SHP77 treated with DMSO at 0.1 percent for 48 hours (cell line): ENCODE data around the gene CARD11.
A peak's percentile ranks its signal among the peaks of the same experiment; 100 is the strongest.

ENCODE experiments used
- DNase-seq: peaks from one replicate; lab custom pipeline; 2025; lab: John Stamatoyannopoulos, UW

Gene CARD11

GRCh38 chr7:2905500-2905899 is 138.2 kb downstream of the CARD11 start:
- DNase-seq = no peak

DNA sequence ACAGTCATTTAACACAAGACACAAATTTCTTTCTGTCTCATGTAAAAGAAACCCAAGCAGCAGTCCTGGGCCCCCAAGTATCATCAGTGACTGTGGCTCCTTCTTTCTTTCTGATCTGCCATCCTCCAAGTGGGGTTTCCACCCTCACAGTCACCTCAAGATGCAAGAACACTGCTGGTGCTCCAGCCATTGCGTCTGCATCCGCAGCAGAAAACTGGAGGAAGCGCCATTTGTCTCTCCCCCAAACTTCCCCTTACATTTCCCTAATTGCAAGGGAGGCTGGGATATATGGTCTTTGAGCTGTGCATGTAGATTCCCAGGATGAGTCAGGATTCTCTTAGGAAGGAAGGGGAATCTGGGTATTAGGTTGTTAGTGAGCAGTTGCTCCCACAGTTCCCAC is 138.6 kb downstream of the CARD11 start:
- DNase-seq = no peak

GRCh38 chr7:2904202-2904601 is 139.5 kb downstream of the CARD11 start:
- no peak for DNase-seq

DNA sequence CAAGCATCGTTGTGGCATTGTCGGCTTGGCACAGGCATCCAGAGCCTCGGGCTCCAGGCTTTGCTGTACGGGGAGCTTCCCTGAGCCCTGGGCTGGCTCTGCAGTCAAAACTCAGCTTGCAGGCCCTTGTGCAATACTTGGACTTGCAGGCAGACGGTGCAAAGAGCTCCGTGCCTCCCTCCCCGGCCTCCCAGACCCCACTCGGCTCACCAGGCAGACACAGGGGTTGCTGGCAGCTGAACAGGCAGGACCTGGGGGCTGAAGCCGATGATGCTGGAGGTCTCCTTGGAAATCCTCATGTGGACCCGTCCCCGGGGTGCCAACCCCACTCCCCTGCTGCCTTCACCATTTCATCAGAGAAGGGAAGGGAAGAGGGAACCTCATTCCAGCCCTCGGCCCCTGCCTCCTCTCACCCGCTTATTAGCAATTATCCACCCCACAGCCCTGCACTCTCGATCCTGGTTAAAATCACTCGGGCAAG is 139.9 kb downstream of the CARD11 start:
- no peak for DNase-seq

GRCh38 chr7:2897023-2897422 is 146.6 kb downstream of the CARD11 start:
- no peak for DNase-seq

DNA sequence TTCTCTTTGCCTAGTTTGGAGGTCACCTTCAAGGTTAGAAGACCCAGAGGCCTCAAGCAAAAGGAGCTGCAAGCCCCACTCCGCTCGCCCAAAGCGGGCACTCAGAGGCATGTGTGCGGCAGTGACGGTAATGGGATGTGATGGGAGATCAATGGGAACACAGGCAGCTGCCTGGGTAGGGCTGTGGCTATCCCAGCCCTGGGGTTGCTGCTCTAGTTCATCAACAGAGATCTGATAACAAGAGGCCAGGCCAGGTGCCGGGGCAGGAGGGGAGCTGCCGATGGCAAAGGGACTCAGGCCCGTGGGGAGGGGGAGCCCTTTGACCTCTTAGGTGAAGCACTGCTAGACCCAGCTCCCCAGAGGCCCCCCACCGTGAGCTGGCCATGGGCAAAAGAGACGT is 147.5 kb downstream of the CARD11 start:
- no peak for DNase-seq

GRCh38 chr7:2894118-2894940 is 149.3 kb downstream of the CARD11 start:
- DNase-seq = no peak

- DNase-seq = no peak
Observed at GRCh38 chr7:2893411-2893861, 150.2 kb downstream of the CARD11 start.

DNA sequence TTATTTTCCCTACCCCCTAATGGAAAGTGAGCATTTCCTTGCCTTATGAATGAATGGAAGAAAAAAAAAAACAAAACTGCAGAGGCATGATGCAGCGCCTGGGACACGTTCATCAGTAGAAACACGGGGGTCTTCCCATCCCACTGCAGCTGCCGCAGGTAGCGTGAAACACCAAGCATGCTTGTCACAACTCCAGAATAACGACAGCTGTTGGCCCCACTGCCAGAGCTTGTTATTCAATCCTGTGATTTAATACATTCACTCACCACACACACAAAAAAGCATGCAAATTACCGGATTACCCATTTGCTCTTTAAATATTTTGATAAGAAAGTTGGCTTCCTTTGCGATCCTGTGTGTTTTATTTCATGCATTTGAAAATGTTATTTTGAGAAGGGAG is 151.1 kb downstream of the CARD11 start:
- no peak for DNase-seq

- no peak for DNase-seq
Observed at GRCh38 chr7:2887816-2888215, 155.9 kb downstream of the CARD11 start.

DNA sequence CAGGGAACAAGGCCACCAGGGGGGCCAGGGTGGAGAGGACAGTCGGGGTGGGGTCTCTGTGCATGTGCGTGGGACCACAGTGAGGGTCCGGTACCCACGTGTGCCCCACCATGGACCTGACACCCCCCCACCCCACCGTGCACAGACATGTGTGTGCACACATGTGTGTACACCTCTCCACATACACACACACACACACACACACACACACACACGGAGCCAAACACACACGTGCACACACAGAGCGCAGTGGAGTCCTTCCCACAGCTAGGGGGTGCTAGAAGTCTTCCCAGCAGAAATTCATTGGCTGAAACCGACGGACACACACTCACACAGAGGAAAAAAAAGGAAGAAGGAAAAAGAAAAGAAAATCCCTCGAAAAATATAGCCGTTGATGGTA is 156.8 kb downstream of the CARD11 start:
- peak; percentile 43 for DNase-seq

DNA sequence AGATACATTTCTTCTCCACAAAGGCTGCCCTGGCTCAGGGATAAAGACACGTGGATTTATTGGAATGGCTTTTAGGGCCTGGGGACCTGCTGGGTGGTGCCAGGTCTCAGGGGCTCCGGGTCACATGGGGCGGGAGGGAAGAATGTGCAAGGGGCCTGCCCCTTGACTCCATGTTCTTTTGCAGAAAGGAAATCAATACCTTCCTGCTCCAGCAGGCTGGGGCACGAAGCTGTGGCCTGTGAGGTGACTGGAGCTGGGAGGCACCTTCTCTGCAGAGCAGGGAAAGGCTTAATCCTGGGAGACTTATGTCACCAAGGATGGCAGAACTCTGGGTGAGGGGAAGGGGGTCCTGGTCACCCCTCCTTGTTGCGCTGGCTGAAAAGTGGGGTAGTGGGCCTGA is 157.3 kb downstream of the CARD11 start:
- no peak for DNase-seq

DNA sequence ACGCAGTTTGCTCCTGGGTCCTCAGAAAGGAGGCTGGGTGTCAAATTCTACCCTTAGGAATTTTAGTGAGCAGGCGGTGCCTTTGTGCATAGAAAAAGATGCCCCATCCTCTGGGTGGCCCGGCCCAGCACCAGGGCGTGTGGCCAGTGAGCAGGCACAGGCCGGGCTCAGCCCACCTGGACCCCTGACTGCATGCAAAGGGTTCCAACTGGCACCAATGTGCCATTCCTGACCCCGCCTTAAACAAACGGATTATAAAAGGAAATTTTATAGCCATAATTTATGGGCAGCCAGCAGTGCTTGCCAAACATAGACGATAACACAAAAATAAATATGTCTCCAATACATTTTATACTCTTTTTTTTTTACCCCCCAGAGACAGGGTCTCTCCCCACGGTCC is 159.5 kb downstream of the CARD11 start:
- no peak for DNase-seq

- no peak for DNase-seq
Observed at GRCh38 chr7:2883101-2883500, 160.6 kb downstream of the CARD11 start.

DNA sequence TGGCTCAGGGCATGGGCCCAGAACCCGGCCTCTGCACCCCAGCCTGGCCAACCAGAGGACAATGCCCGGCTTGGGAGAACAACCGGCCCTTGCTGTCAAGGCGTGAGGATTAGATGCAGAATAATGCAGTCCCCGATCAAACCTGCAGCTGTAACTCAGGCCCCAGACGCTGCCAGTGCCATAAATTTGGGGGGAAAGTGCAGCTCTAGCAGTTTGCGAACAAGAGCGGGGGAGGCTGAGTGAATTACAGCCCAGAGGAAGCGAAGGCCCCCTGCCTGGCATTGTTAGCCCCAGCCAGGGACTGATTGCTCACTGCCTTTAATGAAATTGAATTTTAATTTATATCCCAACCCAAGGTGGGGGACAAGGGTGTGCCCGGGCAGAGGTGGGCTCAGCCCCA is 161.6 kb downstream of the CARD11 start:
- DNase-seq = no peak

DNA sequence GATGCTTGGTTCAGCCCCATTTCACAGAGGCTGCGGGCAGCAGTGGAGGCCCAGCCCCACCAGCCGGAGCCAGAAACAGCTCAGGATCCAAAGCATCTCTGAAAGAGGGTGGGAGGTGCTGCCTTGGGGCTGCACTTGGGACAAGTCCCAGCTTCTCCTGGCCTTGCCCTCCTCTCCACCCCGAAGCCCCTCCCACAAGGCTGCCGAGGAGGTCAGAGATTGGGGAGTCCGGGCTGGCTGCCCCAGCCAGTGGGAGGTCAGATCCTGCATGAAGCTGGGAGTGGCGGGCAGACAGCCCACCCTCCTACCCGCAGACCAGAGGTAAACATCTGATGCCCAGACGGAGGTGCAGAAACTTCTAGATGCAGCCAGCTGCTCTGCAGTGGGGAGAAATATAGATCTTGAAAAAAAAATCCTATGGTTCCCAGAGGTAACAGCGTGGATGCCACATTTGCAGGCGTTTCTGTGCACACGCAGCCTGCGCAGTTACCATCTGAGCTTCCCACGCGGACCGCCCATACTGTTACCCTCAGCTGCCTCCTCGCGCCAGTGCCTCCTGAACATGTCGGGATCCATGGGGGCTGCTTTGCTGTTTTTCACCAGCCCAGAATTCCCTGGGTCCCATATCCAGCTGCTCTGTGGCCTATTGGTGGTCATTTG is 162.7 kb downstream of the CARD11 start:
- no peak for DNase-seq

GRCh38 chr7:2880051-2880450 is 163.6 kb downstream of the CARD11 start:
- no peak for DNase-seq

DNA sequence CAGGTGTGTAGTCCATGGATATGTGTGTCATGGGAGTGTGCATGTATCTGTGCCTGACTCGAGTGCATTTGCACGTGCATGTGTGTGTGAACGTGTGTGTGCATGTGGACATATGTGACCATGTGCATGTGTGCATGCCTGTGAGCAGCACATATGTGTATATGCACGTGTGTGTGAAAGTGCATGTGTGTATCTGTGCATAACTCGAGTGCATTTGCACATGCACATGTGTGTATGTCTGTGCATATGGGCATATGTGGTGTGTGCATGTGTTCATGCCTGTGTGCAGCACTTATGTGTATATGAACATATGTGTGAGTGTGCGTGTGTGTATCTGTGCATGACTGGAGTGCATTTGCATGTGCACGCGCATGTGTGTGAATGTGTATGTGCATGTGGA is 164.3 kb downstream of the CARD11 start:
- DNase-seq = no peak

- DNase-seq = no peak
Observed at GRCh38 chr7:2878306-2878705, 165.4 kb downstream of the CARD11 start.

DNA sequence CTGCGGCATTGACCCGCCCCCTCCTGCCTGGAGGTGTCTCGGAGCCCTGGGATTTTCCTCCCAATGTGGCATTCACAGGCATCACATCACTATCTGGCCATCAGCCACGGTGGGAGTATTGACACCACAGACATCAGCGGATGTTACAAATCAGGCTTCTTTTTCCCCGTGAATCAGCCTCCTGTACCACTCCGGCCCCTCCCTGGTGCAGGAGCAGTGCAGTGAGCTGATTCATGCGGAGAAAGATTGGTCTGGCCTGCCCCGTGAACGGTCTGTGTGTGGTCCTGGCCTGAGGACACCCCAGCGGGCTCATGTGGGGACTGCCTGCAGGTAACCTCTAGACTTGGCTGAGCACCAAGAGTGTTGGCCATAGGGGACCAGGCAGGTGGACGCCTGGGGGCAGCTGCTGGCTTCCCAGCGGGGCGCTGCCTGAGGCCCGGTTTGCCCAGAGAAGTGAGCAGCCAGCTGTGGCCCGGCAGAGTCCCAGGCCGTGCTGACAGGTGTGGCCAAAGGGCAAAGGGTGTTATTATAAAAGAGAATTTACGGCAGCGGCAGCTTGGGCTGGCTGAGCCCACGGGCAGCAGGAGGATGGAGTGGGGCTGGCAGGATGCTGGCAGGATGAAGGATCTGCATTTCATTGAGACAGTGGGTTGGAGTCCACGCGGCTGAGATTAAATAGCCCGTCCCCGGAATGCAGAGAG is 167.5 kb downstream of the CARD11 start:
- peak; percentile 56 for DNase-seq

GRCh38 chr7:2873686-2874551 is 169.7 kb downstream of the CARD11 start:
- DNase-seq = peak; percentile 63

DNA sequence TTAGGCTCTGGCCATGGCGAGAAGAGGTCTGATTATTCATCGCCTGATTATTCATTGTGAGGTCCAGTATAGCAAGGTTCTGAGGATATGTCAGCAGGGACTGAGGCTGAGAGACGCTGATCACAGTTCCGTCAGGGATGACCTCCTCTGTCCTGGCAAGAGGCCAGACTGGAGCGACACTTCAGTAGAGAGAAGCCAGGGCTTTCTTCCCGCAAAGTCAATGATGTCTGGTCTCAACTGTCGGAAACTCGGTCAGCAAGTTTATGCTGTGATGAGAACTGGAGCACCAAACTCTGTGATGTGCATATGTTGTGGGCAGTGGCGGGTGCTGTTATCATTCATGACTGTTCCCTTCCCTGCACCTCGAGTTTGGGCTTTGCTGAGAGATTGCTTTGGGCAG is 170.5 kb downstream of the CARD11 start:
- peak; percentile 61 for DNase-seq
